Right hindlimb (tissue), 1 donor: ENCODE measurements around the gene RTKN2.

Experiments used
- DNase-seq: peaks from one replicate; pipeline ENCODE4 v3.0.0-alpha.2; 2018

Gene RTKN2

GRCh38 chr10:62214364-62214874, 54.2 kb downstream of the RTKN2 start:
- no peak for DNase-seq

- no peak for DNase-seq
Measured at GRCh38 chr10:62205750-62206399, 62.8 kb downstream of the RTKN2 start.

- DNase-seq = no peak
Measured at GRCh38 chr10:62199584-62199983, 69.1 kb downstream of the RTKN2 start.

GRCh38 chr10:62196528-62196927, 72.1 kb downstream of the RTKN2 start:
- no peak for DNase-seq

- DNase-seq = no peak
Measured at GRCh38 chr10:62195675-62195926, 73.0 kb downstream of the RTKN2 start.

- DNase-seq = no peak
Measured at GRCh38 chr10:62194924-62195674, 73.5 kb downstream of the RTKN2 start.

GRCh38 chr10:62193479-62193878, 75.2 kb downstream of the RTKN2 start:
- DNase-seq = no peak

- DNase-seq = no peak
Measured at GRCh38 chr10:62189131-62189530, 79.5 kb downstream of the RTKN2 start.

- DNase-seq = no peak
Measured at GRCh38 chr10:62188021-62188616, 80.5 kb downstream of the RTKN2 start.

- DNase-seq = no peak
Measured at GRCh38 chr10:62186999-62187675, 81.5 kb downstream of the RTKN2 start.

GRCh38 chr10:62185919-62186692, 82.5 kb downstream of the RTKN2 start:
- DNase-seq = no peak

- DNase-seq = no peak
Measured at GRCh38 chr10:62183857-62184795, 84.5 kb downstream of the RTKN2 start.

- DNase-seq = no peak
Measured at GRCh38 chr10:62183442-62183841, 85.2 kb downstream of the RTKN2 start.

- DNase-seq = no peak
Measured at GRCh38 chr10:62182595-62182994, 86.0 kb downstream of the RTKN2 start.

- DNase-seq = no peak
Measured at GRCh38 chr10:62182171-62182570, 86.5 kb downstream of the RTKN2 start.

- no peak for DNase-seq
Measured at GRCh38 chr10:62180677-62181076, 88.0 kb downstream of the RTKN2 start.

GRCh38 chr10:62178568-62178967, 90.1 kb downstream of the RTKN2 start:
- DNase-seq = no peak

GRCh38 chr10:62177111-62177510, 91.5 kb downstream of the RTKN2 start:
- no peak for DNase-seq

GRCh38 chr10:62175251-62175650, 93.4 kb downstream of the RTKN2 start:
- DNase-seq = no peak

GRCh38 chr10:62172465-62172864, 96.2 kb downstream of the RTKN2 start:
- DNase-seq = no peak

GRCh38 chr10:62171791-62172190, 96.9 kb downstream of the RTKN2 start:
- DNase-seq = no peak

- no peak for DNase-seq
Measured at GRCh38 chr10:62170732-62171131, 97.9 kb downstream of the RTKN2 start.
